MM.1S (cell line): ENCODE results near the gene ZFYVE21.

Experiments used
- DNase-seq: peaks from one replicate; pipeline ENCODE4 v3.0.0-alpha.2; 2015
- H2AFZ ChIP-seq: fragments of 300-600 bp; sonication (generic); 2 replicates; pipeline ENCODE4 v1.6.0; 2016; ENCODE audit warnings: antibody characterized with exemption, low read length
- H3F3A ChIP-seq: fragments of 300-600 bp; sonication (generic); 2 replicates; pipeline ENCODE4 v1.6.1; 2016; ENCODE audit warnings: mild to moderate bottlenecking, antibody characterized with exemption, low read length, moderate library complexity, mixed read lengths; ENCODE audit not compliant: insufficient read depth
- H3K27ac ChIP-seq: fragments of 300-600 bp; sonication (generic); 2 replicates; pipeline ENCODE4 v1.5.1; 2016; ENCODE audit warnings: mild to moderate bottlenecking, low read length
- H3K27me3 ChIP-seq: fragments of 300-600 bp; sonication (generic); replicated peaks from 2 replicates; pipeline ENCODE4 v1.6.0; 2016; ENCODE audit warnings: low read length; ENCODE audit not compliant: insufficient read depth
- H3K36me3 ChIP-seq: fragments of 300-600 bp; sonication (generic); replicated peaks from 2 replicates; pipeline ENCODE4 v1.6.1; 2016; ENCODE audit warnings: mild to moderate bottlenecking, low read length, mixed read lengths; ENCODE audit not compliant: insufficient read depth
- H3K4me1 ChIP-seq: fragments of 300-600 bp; sonication (generic); 2 replicates; pipeline ENCODE4 v1.6.1; 2016; ENCODE audit warnings: low read length, mixed read lengths
- H3K4me2 ChIP-seq: fragments of 300-600 bp; sonication (generic); 2 replicates; pipeline ENCODE4 v1.6.0; 2016; ENCODE audit warnings: low read depth, low read length
- H3K4me3 ChIP-seq: fragments of 300-600 bp; sonication (generic); 2 replicates; pipeline ENCODE4 v1.5.1; 2016; ENCODE audit warnings: low read length, mixed read lengths
- H3K79me2 ChIP-seq: fragments of 300-600 bp; sonication (generic); 2 replicates; pipeline ENCODE4 v1.6.1; 2016; ENCODE audit warnings: mixed run types, low read length, mixed read lengths
- H3K9ac ChIP-seq: fragments of 300-600 bp; sonication (generic); 2 replicates; pipeline ENCODE4 v1.6.1; 2016; ENCODE audit warnings: low read length, mixed read lengths
- H3K9me2 ChIP-seq: fragments of 300-600 bp; sonication (generic); replicated peaks from 2 replicates; pipeline ENCODE4 v1.6.1; 2016; ENCODE audit warnings: mild to moderate bottlenecking, low read length, mixed read lengths; ENCODE audit not compliant: insufficient read depth
- H3K9me3 ChIP-seq: fragments of 300-600 bp; sonication (generic); replicated peaks from 2 replicates; pipeline ENCODE4 v1.6.1; 2016; ENCODE audit warnings: mild to moderate bottlenecking, low read length, mixed read lengths; ENCODE audit not compliant: insufficient read depth
- H4K20me1 ChIP-seq: fragments of 300-600 bp; sonication (generic); 2 replicates; pipeline ENCODE4 v1.6.1; 2016; ENCODE audit warnings: mild to moderate bottlenecking, low read length, moderate library complexity, mixed read lengths; ENCODE audit not compliant: insufficient read depth
- EZH2 ChIP-seq: fragments of 300-600 bp; sonication (generic); optimal IDR thresholded peaks from 2 replicates; pipeline ENCODE3; 2017; ENCODE audit warnings: low read depth, mild to moderate bottlenecking, antibody characterized with exemption, low read length, mixed read lengths
- EZH2phosphoT487 ChIP-seq: fragments of 300-600 bp; sonication (generic); IDR thresholded peaks from 2 replicates; pipeline ENCODE4 v1.6.1; 2018; ENCODE audit warnings: antibody characterized with exemption, low read length
- TF ChIP-seq, protein P1 (sequence below): fragments of 300-600 bp; sonication (generic); IDR thresholded peaks from 2 replicates; pipeline ENCODE4 v1.5.1; 2016; ENCODE audit warnings: antibody characterized with exemption, low read length, mixed read lengths

The ZFYVE21 gene

GRCh38 chr14:103676881-103677675 is 38.5 kb upstream of the ZFYVE21 start:
- Histone ChIP-seq H3K4me3 (no peak overlapping the region), H4K20me1 (no peaks in the 10 kb centered on the region), H2AFZ (no peak overlapping the region), H3F3A (no peaks in the 10 kb centered on the region), H3K9ac (no peak overlapping the region), H3K9me3 (no peaks in the 10 kb centered on the region), H3K9me2 (no peaks in the 10 kb centered on the region), H3K79me2 (no peaks in the 10 kb centered on the region), H3K27ac (no peak overlapping the region), H3K27me3 (no peaks in the 10 kb centered on the region), H3K4me2 (no peak overlapping the region), H3K36me3 (no peaks in the 10 kb centered on the region), H3K4me1 (no peaks in the 10 kb centered on the region)
- DNase-seq = no peak
- TF ChIP-seq, protein P1, sequence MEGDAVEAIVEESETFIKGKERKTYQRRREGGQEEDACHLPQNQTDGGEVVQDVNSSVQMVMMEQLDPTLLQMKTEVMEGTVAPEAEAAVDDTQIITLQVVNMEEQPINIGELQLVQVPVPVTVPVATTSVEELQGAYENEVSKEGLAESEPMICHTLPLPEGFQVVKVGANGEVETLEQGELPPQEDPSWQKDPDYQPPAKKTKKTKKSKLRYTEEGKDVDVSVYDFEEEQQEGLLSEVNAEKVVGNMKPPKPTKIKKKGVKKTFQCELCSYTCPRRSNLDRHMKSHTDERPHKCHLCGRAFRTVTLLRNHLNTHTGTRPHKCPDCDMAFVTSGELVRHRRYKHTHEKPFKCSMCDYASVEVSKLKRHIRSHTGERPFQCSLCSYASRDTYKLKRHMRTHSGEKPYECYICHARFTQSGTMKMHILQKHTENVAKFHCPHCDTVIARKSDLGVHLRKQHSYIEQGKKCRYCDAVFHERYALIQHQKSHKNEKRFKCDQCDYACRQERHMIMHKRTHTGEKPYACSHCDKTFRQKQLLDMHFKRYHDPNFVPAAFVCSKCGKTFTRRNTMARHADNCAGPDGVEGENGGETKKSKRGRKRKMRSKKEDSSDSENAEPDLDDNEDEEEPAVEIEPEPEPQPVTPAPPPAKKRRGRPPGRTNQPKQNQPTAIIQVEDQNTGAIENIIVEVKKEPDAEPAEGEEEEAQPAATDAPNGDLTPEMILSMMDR = no peak

GRCh38 chr14:103679351-103679750 is 36.3 kb upstream of the ZFYVE21 start:
- H3K27ac ChIP-seq = no peak overlapping the region
- no peak overlapping the region for H3K9ac ChIP-seq
- no peaks in the 10 kb centered on the region for H3K4me1 ChIP-seq
- H3K27me3 ChIP-seq = no peaks in the 10 kb centered on the region
- no peaks in the 10 kb centered on the region for H3K9me3 ChIP-seq
- DNase-seq = no peak
- no peaks in the 10 kb centered on the region for H3F3A ChIP-seq
- H3K79me2 ChIP-seq = no peaks in the 10 kb centered on the region
- no peaks in the 10 kb centered on the region for H4K20me1 ChIP-seq
- H3K4me3 ChIP-seq = no peak overlapping the region
- no peaks in the 10 kb centered on the region for H3K36me3 ChIP-seq
- no peak overlapping the region for H3K4me2 ChIP-seq
- no peak for TF ChIP-seq EZH2phosphoT487
- TF ChIP-seq, protein P1 = peak; percentile 12; the same call in 1 of the 2 replicates
- H2AFZ ChIP-seq = no peak overlapping the region
- H3K9me2 ChIP-seq = no peaks in the 10 kb centered on the region

DNA sequence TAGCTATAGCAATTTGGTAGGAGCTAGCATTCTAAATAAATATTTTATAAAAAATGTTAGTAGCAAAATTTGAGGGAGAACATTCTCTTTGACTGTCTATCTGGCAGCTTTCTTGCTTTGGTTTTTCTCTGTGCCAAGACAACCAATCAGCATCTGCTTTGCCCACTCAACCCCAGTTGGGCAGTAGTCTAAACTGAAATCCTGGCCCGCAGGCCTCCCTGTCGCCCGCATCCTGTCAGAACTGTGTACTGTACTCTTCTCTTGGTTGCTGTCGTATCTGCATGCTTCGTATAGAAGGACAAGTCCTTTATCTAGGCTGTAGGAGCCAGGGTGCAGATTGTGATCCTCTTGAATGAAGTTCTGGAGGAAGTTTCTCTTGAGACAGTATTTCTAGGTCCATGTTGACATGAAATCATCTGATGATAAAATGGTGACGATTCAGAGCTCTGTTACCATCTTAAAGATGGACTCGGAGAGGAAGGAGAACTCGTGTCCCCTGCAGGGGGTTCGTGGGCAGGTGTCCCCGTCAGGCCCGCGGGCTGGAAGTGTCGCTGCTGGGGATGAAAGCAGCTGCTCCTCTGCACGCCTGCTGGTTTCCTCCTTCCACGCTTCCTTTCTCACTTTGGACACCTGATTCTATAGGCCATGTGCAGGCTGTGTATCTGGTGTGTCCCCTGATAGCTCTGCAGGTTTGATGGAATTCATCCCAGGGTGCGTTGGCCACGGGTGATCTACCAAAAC is 34.9 kb upstream of the ZFYVE21 start:
- Histone ChIP-seq H3F3A (no peaks in the 10 kb centered on the region), H3K36me3 (no peaks in the 10 kb centered on the region)
- no peak for TF ChIP-seq EZH2
- TF ChIP-seq EZH2phosphoT487 = no peak
- TF ChIP-seq, protein P1 = no peak

More for the DNA sequence above, 34.9 kb upstream of the ZFYVE21 start:
- no peaks in the 10 kb centered on the region for H3K9me2 ChIP-seq
- no peak overlapping the region for H3K4me3 ChIP-seq
- no peak for DNase-seq
- H4K20me1 ChIP-seq = no peaks in the 10 kb centered on the region
- no peaks in the 10 kb centered on the region for H3K27me3 ChIP-seq
- H3K9me3 ChIP-seq = no peaks in the 10 kb centered on the region
- H3K4me2 ChIP-seq = no peak overlapping the region
- no peaks in the 10 kb centered on the region for H3K79me2 ChIP-seq
- H3K4me1 ChIP-seq = no peaks in the 10 kb centered on the region
- H3K27ac ChIP-seq = no peak overlapping the region
- no peak overlapping the region for H3K9ac ChIP-seq
- no peak overlapping the region for H2AFZ ChIP-seq
